ENCODE data around the gene PSMA1. TPM values are rescaled to one million over a fixed set of nuclear protein-coding genes. Genes with fewer than 3 reads are reported as not detected.
"Not testable (repeated sequence)": the region's sequence is repeated elsewhere in the genome, so short reads cannot be mapped to it uniquely, and the experiment has no call there.

The PSMA1 gene
- polyA plus RNA-seq (ENCODE audit: insufficient read length in 4 of 4) = 100 to 1,000 TPM; 168 to 201 (median 196) TPM

GRCh38 chr11:14519917-14520746, at the start of gene PSMA1:
PSMA1 (minus strand) TSS chr11:14520386; CDS start chr11:14520299, 87 bp downstream.
- peak; percentile 82 to 91 (median 89) for DNase-seq (ENCODE audit: low read depth in 4 of 4, low spot score in 3 of 4)

GRCh38 chr11:14569516-14569915, 49.3 kb upstream of the PSMA1 start:
- not testable (repeated sequence) for DNase-seq (ENCODE audit: low read depth in 4 of 4, low spot score in 3 of 4)

GRCh38 chr11:14567064-14567651, 47.0 kb upstream of the PSMA1 start:
- no peak for DNase-seq (ENCODE audit: low read depth in 4 of 4, low spot score in 3 of 4)

- no peak for DNase-seq (ENCODE audit: low read depth in 4 of 4, low spot score in 3 of 4)
Measured at GRCh38 chr11:14566331-14567063, 46.3 kb upstream of the PSMA1 start.

GRCh38 chr11:14565845-14566244, 45.7 kb upstream of the PSMA1 start:
- DNase-seq (ENCODE audit: low read depth in 4 of 4, low spot score in 3 of 4) = no peak

- no peak for DNase-seq (ENCODE audit: low read depth in 4 of 4, low spot score in 3 of 4)
Measured at GRCh38 chr11:14555818-14556217, 35.6 kb upstream of the PSMA1 start.

- DNase-seq (ENCODE audit: low read depth in 4 of 4, low spot score in 3 of 4) = no peak
Measured at GRCh38 chr11:14554959-14555358, 34.8 kb upstream of the PSMA1 start.

- DNase-seq (ENCODE audit: low read depth in 4 of 4, low spot score in 3 of 4) = no peak
Measured at GRCh38 chr11:14552089-14552488, 31.9 kb upstream of the PSMA1 start.

GRCh38 chr11:14551380-14551779, 31.2 kb upstream of the PSMA1 start:
- DNase-seq (ENCODE audit: low read depth in 4 of 4, low spot score in 3 of 4) = no peak

GRCh38 chr11:14549891-14550290, 29.7 kb upstream of the PSMA1 start:
- DNase-seq (ENCODE audit: low read depth in 4 of 4, low spot score in 3 of 4) = no peak

GRCh38 chr11:14547440-14547839, 27.3 kb upstream of the PSMA1 start:
- no peak for DNase-seq (ENCODE audit: low read depth in 4 of 4, low spot score in 3 of 4)

GRCh38 chr11:14546672-14547071, 26.5 kb upstream of the PSMA1 start:
- DNase-seq (ENCODE audit: low read depth in 4 of 4, low spot score in 3 of 4) = no peak

- no peak for DNase-seq (ENCODE audit: low read depth in 4 of 4, low spot score in 3 of 4)
Measured at GRCh38 chr11:14544611-14545010, 24.4 kb upstream of the PSMA1 start.

- DNase-seq (ENCODE audit: low read depth in 4 of 4, low spot score in 3 of 4) = no peak
Measured at GRCh38 chr11:14543260-14543659, 23.1 kb upstream of the PSMA1 start.

- DNase-seq (ENCODE audit: low read depth in 4 of 4, low spot score in 3 of 4) = no peak
Measured at GRCh38 chr11:14542324-14542723, 22.1 kb upstream of the PSMA1 start.

- no peak for DNase-seq (ENCODE audit: low read depth in 4 of 4, low spot score in 3 of 4)
Measured at GRCh38 chr11:14541192-14541947, 21.2 kb upstream of the PSMA1 start.

- no peak for DNase-seq (ENCODE audit: low read depth in 4 of 4, low spot score in 3 of 4)
Measured at GRCh38 chr11:14539982-14540421, 19.8 kb upstream of the PSMA1 start.

GRCh38 chr11:14538926-14539554, 18.9 kb upstream of the PSMA1 start:
- DNase-seq (ENCODE audit: low read depth in 4 of 4, low spot score in 3 of 4) = no peak

- DNase-seq (ENCODE audit: low read depth in 4 of 4, low spot score in 3 of 4) = no peak
Measured at GRCh38 chr11:14538271-14538925, 18.2 kb upstream of the PSMA1 start.
